ENCODE data around the gene OTX1.
"Not testable (repeated sequence)": the region's sequence is repeated elsewhere in the genome, so short reads cannot be mapped to it uniquely, and the experiment has no call there.

The OTX1 gene

GRCh38 chr2:63058921-63059792, 8.5 kb downstream of the OTX1 start:
- TF ChIP-seq POLR2A (IDR thresholded peaks at IDR 0.05; ENCODE audit: low read length) (no peak), GATA1 (IDR thresholded peaks at IDR 0.05; ENCODE audit: low read depth, low read length) (no peak)
- DNase-seq: peak; percentile 36 to 51

GRCh38 chr2:63059793-63060471, 9.3 kb downstream of the OTX1 start:
- TF ChIP-seq GATA1 (IDR thresholded peaks at IDR 0.05; ENCODE audit: low read depth, low read length): no peak
- no peak for TF ChIP-seq POLR2A (IDR thresholded peaks at IDR 0.05; ENCODE audit: low read length)
- DNase-seq: peak; percentile 16 to 27

- DNase-seq: no peak
- TF ChIP-seq GATA1 (IDR thresholded peaks at IDR 0.05; ENCODE audit: low read depth, low read length) (no peak), POLR2A (IDR thresholded peaks at IDR 0.05; ENCODE audit: low read length) (no peak)
Measured at GRCh38 chr2:63060472-63060991, 9.9 kb downstream of the OTX1 start.

GRCh38 chr2:63064197-63064596, 13.6 kb downstream of the OTX1 start:
- no peak for TF ChIP-seq GATA1 (IDR thresholded peaks at IDR 0.05; ENCODE audit: low read depth, low read length)
- no peak for TF ChIP-seq POLR2A (IDR thresholded peaks at IDR 0.05; ENCODE audit: low read length)
- DNase-seq: peak in 1 of 2 experiments; percentile 34

GRCh38 chr2:63064661-63065060, 14.0 kb downstream of the OTX1 start:
- DNase-seq: no peak
- TF ChIP-seq GATA1 (IDR thresholded peaks at IDR 0.05; ENCODE audit: low read depth, low read length) (no peak), POLR2A (IDR thresholded peaks at IDR 0.05; ENCODE audit: low read length) (no peak)

- DNase-seq: no peak
- TF ChIP-seq GATA1 (IDR thresholded peaks at IDR 0.05; ENCODE audit: low read depth, low read length) (no peak), POLR2A (IDR thresholded peaks at IDR 0.05; ENCODE audit: low read length) (no peak)
Measured at GRCh38 chr2:63066265-63066664, 15.6 kb downstream of the OTX1 start.

GRCh38 chr2:63066838-63067237, 16.2 kb downstream of the OTX1 start:
- DNase-seq: no peak
- TF ChIP-seq GATA1 (IDR thresholded peaks at IDR 0.05; ENCODE audit: low read depth, low read length) (no peak), POLR2A (IDR thresholded peaks at IDR 0.05; ENCODE audit: low read length) (no peak)

- DNase-seq: no peak
- no peak for TF ChIP-seq GATA1 (IDR thresholded peaks at IDR 0.05; ENCODE audit: low read depth, low read length)
- no peak for TF ChIP-seq POLR2A (IDR thresholded peaks at IDR 0.05; ENCODE audit: low read length)
Measured at GRCh38 chr2:63071664-63072063, 21.0 kb downstream of the OTX1 start.

- no peak for TF ChIP-seq POLR2A (IDR thresholded peaks at IDR 0.05; ENCODE audit: low read length)
- TF ChIP-seq GATA1 (IDR thresholded peaks at IDR 0.05; ENCODE audit: low read depth, low read length): no peak
- DNase-seq: no peak
Measured at GRCh38 chr2:63073994-63074393, 23.4 kb downstream of the OTX1 start.

GRCh38 chr2:63074399-63074798, 23.8 kb downstream of the OTX1 start:
- DNase-seq: not testable (repeated sequence)

GRCh38 chr2:63078852-63079606, 28.4 kb downstream of the OTX1 start:
- TF ChIP-seq GATA1 (IDR thresholded peaks at IDR 0.05; ENCODE audit: low read depth, low read length): no peak
- TF ChIP-seq POLR2A (IDR thresholded peaks at IDR 0.05; ENCODE audit: low read length): no peak
- DNase-seq: peak; percentile 36 to 54

- TF ChIP-seq GATA1 (IDR thresholded peaks at IDR 0.05; ENCODE audit: low read depth, low read length) (no peak), POLR2A (IDR thresholded peaks at IDR 0.05; ENCODE audit: low read length) (no peak)
- no peak for DNase-seq
Measured at GRCh38 chr2:63081404-63081803, 30.8 kb downstream of the OTX1 start.

- no peak for DNase-seq
- no peak for TF ChIP-seq POLR2A (IDR thresholded peaks at IDR 0.05; ENCODE audit: low read length)
- TF ChIP-seq GATA1 (IDR thresholded peaks at IDR 0.05; ENCODE audit: low read depth, low read length): no peak
Measured at GRCh38 chr2:63086687-63087086, 36.1 kb downstream of the OTX1 start.

- DNase-seq: no peak
- TF ChIP-seq GATA1 (IDR thresholded peaks at IDR 0.05; ENCODE audit: low read depth, low read length) (no peak), POLR2A (IDR thresholded peaks at IDR 0.05; ENCODE audit: low read length) (no peak)
Measured at GRCh38 chr2:63092401-63092800, 41.8 kb downstream of the OTX1 start.

Measured in erythroblast (primary cell).